ENCODE results near the gene SLC22A3. TPM values are rescaled to one million over a fixed set of nuclear protein-coding genes. Genes with fewer than 3 reads are reported as not detected.

Gene SLC22A3
- total and polyA plus RNA-seq, 4 donors = 9.5 to 65.0 (median 33.3) TPM

- H3K9me3 ChIP-seq (ENCODE audit: control insufficient read depth in 4 of 4, insufficient read depth in 3 of 4, low read length in 3 of 4) = peaks cover 0 to 2% (median 0%) of the 10 kb centered on the region in 4 donors
- no peaks in the 10 kb centered on the region for H3K27me3 ChIP-seq (ENCODE audit: control insufficient read depth in 3 of 3, insufficient read depth in 3 of 3, low read length in 2 of 3)
- DNase-seq (no peak), ATAC-seq (ENCODE audit: insufficient read depth, low FRiP score) (no peak)
- H3K4me3 ChIP-seq = no peak overlapping the region
- H3K36me3 ChIP-seq (ENCODE audit: control insufficient read depth in 4 of 4, insufficient read depth in 4 of 4, low read length in 4 of 4) = no peaks in the 10 kb centered on the region
- no peak overlapping the region for H3K9ac ChIP-seq (ENCODE audit: insufficient read depth in 1 of 2, low read length in 2 of 2)
- peaks cover 0 to 5% (median 0%) of the 10 kb centered on the region in 5 donors for H3K4me1 ChIP-seq (ENCODE audit: control insufficient read depth in 5 of 5, insufficient read depth in 5 of 5, low read length in 5 of 5)
- TF ChIP-seq CTCF (IDR thresholded peaks at IDR 0.05; ENCODE audit: control extremely low read depth, extremely low read depth) = no peak
- H3K27ac ChIP-seq (ENCODE audit: low read depth in 1 of 2, low read length in 1 of 2) = no peak overlapping the region
- WGBS, 2 donors = 81 to 88% methylated on average over 11 to 28 of the region's 28 CpGs
Measured at GRCh38 chr6:160362556-160362955, 14.4 kb downstream of the SLC22A3 start.

GRCh38 chr6:160363016-160363996, 15.1 kb downstream of the SLC22A3 start:
- DNase-seq = no peak
- H3K9ac ChIP-seq (ENCODE audit: insufficient read depth in 1 of 2, low read length in 2 of 2) = no peak overlapping the region
- WGBS, 2 donors = 87 to 91% methylated on average over 25 to 30 of the region's 30 CpGs
- no peak overlapping the region for H3K27ac ChIP-seq (ENCODE audit: low read depth in 1 of 2, low read length in 1 of 2)
- no peaks in the 10 kb centered on the region for H3K27me3 ChIP-seq (ENCODE audit: control insufficient read depth in 3 of 3, insufficient read depth in 3 of 3, low read length in 2 of 3)
- no peak for TF ChIP-seq CTCF (IDR thresholded peaks at IDR 0.05; ENCODE audit: control extremely low read depth, extremely low read depth)
- no peak overlapping the region for H3K4me3 ChIP-seq
- no peak for ATAC-seq (ENCODE audit: insufficient read depth, low FRiP score)
- H3K4me1 ChIP-seq (ENCODE audit: control insufficient read depth in 5 of 5, insufficient read depth in 5 of 5, low read length in 5 of 5) = peaks cover 0 to 5% (median 0%) of the 10 kb centered on the region in 5 donors
- H3K36me3 ChIP-seq (ENCODE audit: control insufficient read depth in 4 of 4, insufficient read depth in 4 of 4, low read length in 4 of 4) = no peaks in the 10 kb centered on the region
- H3K9me3 ChIP-seq (ENCODE audit: control insufficient read depth in 4 of 4, insufficient read depth in 3 of 4, low read length in 3 of 4) = peaks cover 0 to 2% (median 0%) of the 10 kb centered on the region in 4 donors

- no peak for ATAC-seq (ENCODE audit: insufficient read depth, low FRiP score)
- Histone ChIP-seq H3K4me3 (no peak overlapping the region), H3K27me3 (ENCODE audit: control insufficient read depth in 3 of 3, insufficient read depth in 3 of 3, low read length in 2 of 3) (no peaks in the 10 kb centered on the region)
Measured at GRCh38 chr6:160365117-160365516, 16.9 kb downstream of the SLC22A3 start.

More at GRCh38 chr6:160365117-160365516, 16.9 kb downstream of the SLC22A3 start:
- DNase-seq = no peak
- Histone ChIP-seq H3K9me3 (ENCODE audit: control insufficient read depth in 4 of 4, insufficient read depth in 3 of 4, low read length in 3 of 4) (peaks cover 0 to 7% (median under 1%) of the 10 kb centered on the region in 4 donors), H3K36me3 (ENCODE audit: control insufficient read depth in 4 of 4, insufficient read depth in 4 of 4, low read length in 4 of 4) (no peaks in the 10 kb centered on the region), H3K27ac (ENCODE audit: low read depth in 1 of 2, low read length in 1 of 2) (no peak overlapping the region), H3K4me1 (ENCODE audit: control insufficient read depth in 5 of 5, insufficient read depth in 5 of 5, low read length in 5 of 5) (peaks cover 0 to 3% (median 0%) of the 10 kb centered on the region in 5 donors), H3K9ac (ENCODE audit: insufficient read depth in 1 of 2, low read length in 2 of 2) (no peak overlapping the region)
- TF ChIP-seq CTCF (IDR thresholded peaks at IDR 0.05; ENCODE audit: control extremely low read depth, extremely low read depth) = no peak

Measured in lung (tissue), 12 donors.